GM18502 (cell line): Measurements from ENCODE around the gene EPAS1.

Source experiments
- ATAC-seq: cut with Tn5 transposase; IDR thresholded peaks from one replicate; pipeline ENCODE4 v1.9.1; 2021; ENCODE audit warnings: mild to moderate bottlenecking; ENCODE audit not compliant: unreplicated experiment, poor library complexity

Gene EPAS1

GRCh38 chr2:46296840-46297545 is at the start of gene EPAS1:
Gene EPAS1 (plus strand): TSS chr2:46297407. CDS start chr2:46297912, 505 bp downstream.
- ATAC-seq = peak; percentile 87

GRCh38 chr2:46248171-46248570 is 49.0 kb upstream of the EPAS1 start:
- ATAC-seq = no peak

GRCh38 chr2:46249654-46250053 is 47.6 kb upstream of the EPAS1 start:
- no peak for ATAC-seq

- no peak for ATAC-seq
Measured at GRCh38 chr2:46252891-46253659, 44.1 kb upstream of the EPAS1 start.

GRCh38 chr2:46254474-46254873 is 42.7 kb upstream of the EPAS1 start:
- no peak for ATAC-seq

GRCh38 chr2:46256563-46257142 is 40.6 kb upstream of the EPAS1 start:
- no peak for ATAC-seq

GRCh38 chr2:46257476-46257875 is 39.7 kb upstream of the EPAS1 start:
- no peak for ATAC-seq

- ATAC-seq = no peak
Measured at GRCh38 chr2:46257980-46258379, 39.2 kb upstream of the EPAS1 start.

- no peak for ATAC-seq
Measured at GRCh38 chr2:46258937-46259776, 38.0 kb upstream of the EPAS1 start.

- no peak for ATAC-seq
Measured at GRCh38 chr2:46259777-46260168, 37.4 kb upstream of the EPAS1 start.

GRCh38 chr2:46260305-46260704 is 36.9 kb upstream of the EPAS1 start:
- no peak for ATAC-seq

GRCh38 chr2:46262248-46262938 is 34.8 kb upstream of the EPAS1 start:
- ATAC-seq = no peak

- ATAC-seq = no peak
Measured at GRCh38 chr2:46263347-46263746, 33.9 kb upstream of the EPAS1 start.

- no peak for ATAC-seq
Measured at GRCh38 chr2:46264447-46264846, 32.8 kb upstream of the EPAS1 start.

- no peak for ATAC-seq
Measured at GRCh38 chr2:46266134-46266533, 31.1 kb upstream of the EPAS1 start.

GRCh38 chr2:46267616-46268015 is 29.6 kb upstream of the EPAS1 start:
- no peak for ATAC-seq

GRCh38 chr2:46268196-46268595 is 29.0 kb upstream of the EPAS1 start:
- peak; percentile 58 for ATAC-seq

- no peak for ATAC-seq
Measured at GRCh38 chr2:46269001-46269400, 28.2 kb upstream of the EPAS1 start.

GRCh38 chr2:46269544-46270273 is 27.5 kb upstream of the EPAS1 start:
- ATAC-seq = no peak
